Common myeloid progenitor, CD34-positive (primary cell): Measurements from ENCODE around the gene OR2T35.

Source experiments
- CTCF ChIA-PET: fragments of 350-600 bp; sonication (Branson Sonifier 250); formaldehyde crosslinking; loops from one replicate; lab custom pipeline; 2021; ENCODE audit warnings: antibody characterized with exemption; lab: Charles Lee
- POLR2A ChIA-PET: fragments of 350-600 bp; sonication (Branson Sonifier 250); formaldehyde crosslinking; loops from one replicate; lab custom pipeline; 2021; ENCODE audit warnings: antibody characterized with exemption; lab: Charles Lee
- DNase-seq, 3 donors: peaks; one replicate each; pipeline versions ENCODE4 v3.0.0 to v3.0.0-alpha.2; 2013
- H3K27ac ChIP-seq, 2 experiments: 1 replicate in 1 of 2; 2 replicates in 1 of 2; pipeline ENCODE4 v1.7.0; 2013; ENCODE audit warnings: inconsistent platforms in 2 of 2, low read length in 2 of 2, mild to moderate bottlenecking in 2 of 2, low read depth in 1 of 2, moderate library complexity in 1 of 2; ENCODE audit not compliant: severe bottlenecking in 2 of 2, insufficient read depth in 1 of 2, poor library complexity in 1 of 2
- H3K27me3 ChIP-seq, 5 experiments: replicated peaks in 2 of 5; 1 replicate in 3 of 5; 2 replicates in 2 of 5; pipeline versions ENCODE4 v1.6.1 to v1.7.0; 2013; ENCODE audit warnings: low read length in 4 of 5, mild to moderate bottlenecking in 2 of 5, moderate library complexity in 2 of 5, inconsistent platforms in 1 of 5; ENCODE audit not compliant: insufficient read depth in 5 of 5, control insufficient read depth in 4 of 5
- H3K36me3 ChIP-seq, 4 experiments: 1 replicate in 2 of 4; 2 replicates in 2 of 4; pipeline versions ENCODE4 v1.6.1 to v1.7.0; 2013; ENCODE audit warnings: low read length in 3 of 4, control low read depth in 1 of 4, mild to moderate bottlenecking in 1 of 4; ENCODE audit not compliant: control insufficient read depth in 4 of 4, insufficient read depth in 4 of 4
- H3K4me1 ChIP-seq, 4 experiments: 1 replicate in 3 of 4; 2 replicates in 1 of 4; pipeline versions ENCODE4 v1.6.1 to v1.7.1; 2013; ENCODE audit warnings: low read length in 3 of 4, mild to moderate bottlenecking in 3 of 4, control low read depth in 1 of 4, inconsistent platforms in 1 of 4, moderate library complexity in 1 of 4; ENCODE audit not compliant: control insufficient read depth in 4 of 4, insufficient read depth in 4 of 4; ENCODE audit errors: control extremely low read depth in 1 of 4
- H3K4me3 ChIP-seq, 7 experiments: 1 replicate in 4 of 7; 2 replicates in 3 of 7; pipeline versions ENCODE4 v1.5.1 to v1.7.0; 2013; ENCODE audit warnings: mild to moderate bottlenecking in 7 of 7, low read length in 6 of 7, moderate library complexity in 6 of 7, inconsistent platforms in 2 of 7, low read depth in 2 of 7, control low read depth in 1 of 7; ENCODE audit not compliant: insufficient read depth in 4 of 7, control insufficient read depth in 1 of 7; ENCODE audit errors: extremely low read depth in 1 of 7
- H3K9me3 ChIP-seq, 5 experiments: 1 replicate in 4 of 5; 2 replicates in 1 of 5; pipeline versions ENCODE4 v1.6.1 to v1.7.1; 2013; ENCODE audit warnings: low read length in 4 of 5, mild to moderate bottlenecking in 2 of 5, inconsistent platforms in 1 of 5, low read depth in 1 of 5, moderate library complexity in 1 of 5; ENCODE audit not compliant: control insufficient read depth in 4 of 5, insufficient read depth in 2 of 5; ENCODE audit errors: control extremely low read depth in 1 of 5
- WGBS: methylation state at CpG from one replicate; pipeline ENCODE4 v1.1.5; 2013; ENCODE audit not compliant: insufficient coverage; 5-methylcytosine and 5-hydroxymethylcytosine counted together

Gene OR2T35

DNA sequence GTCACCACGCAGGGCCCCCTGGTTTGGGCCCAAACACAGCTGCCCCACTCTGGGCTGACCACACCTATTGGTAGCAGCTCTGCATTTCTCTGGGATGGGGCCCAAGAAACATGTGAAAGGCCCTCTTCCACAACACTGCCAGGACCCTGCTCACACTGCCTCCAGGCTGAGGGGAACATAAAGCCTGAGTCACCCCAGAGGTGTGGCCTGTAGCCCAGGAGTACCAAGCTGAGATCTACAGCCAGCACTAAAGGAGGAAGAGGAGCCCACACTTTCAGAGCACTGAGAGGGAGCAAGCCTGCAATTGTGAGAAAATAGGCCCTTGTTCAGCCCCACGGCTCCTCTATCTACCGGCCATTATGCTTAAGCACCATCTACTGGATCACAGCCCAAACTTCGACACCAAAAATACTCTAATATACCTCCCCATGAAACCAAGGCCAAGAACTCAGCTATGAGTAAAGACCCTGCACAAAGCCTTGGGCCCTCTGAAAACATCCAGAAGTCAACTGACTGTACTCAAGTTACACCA lies 33.1 kb downstream of the OR2T35 start:
- no peak overlapping the region for H3K4me3 ChIP-seq
- CTCF ChIA-PET, result interaction anchor here (1.0 to 3.4 kb wide), 3 partner anchors 9 to 201 kb away, joined by 3 to 10 read pairs (median 10); no protein-coding TSS in a partner anchor
- no peak overlapping the region for H3K27ac ChIP-seq
- POLR2A ChIA-PET, result no interaction called here
- no peaks in the 10 kb centered on the region for H3K27me3 ChIP-seq
- DNase-seq, result peak in 2 of 3 donors; percentile 18 to 41
- no peaks in the 10 kb centered on the region for H3K9me3 ChIP-seq
- no peaks in the 10 kb centered on the region for H3K36me3 ChIP-seq
- H3K4me1 ChIP-seq, result peaks cover 0 to 2% (median 0%) of the 10 kb centered on the region in 4 experiments
- 94% methylated on average over 4 of the region's 4 CpGs for WGBS

GRCh38 chr1:248610301-248610700 lies 34.8 kb downstream of the OR2T35 start:
- WGBS, result 100% methylated on average over 1 of the region's 3 CpGs
- Histone ChIP-seq H3K4me3 (no peak overlapping the region), H3K36me3 (no peaks in the 10 kb centered on the region), H3K27me3 (no peaks in the 10 kb centered on the region), H3K9me3 (no peaks in the 10 kb centered on the region), H3K4me1 (peaks cover 0 to 2% (median 0%) of the 10 kb centered on the region in 4 experiments), H3K27ac (no peak overlapping the region)
- ChIA-PET POLR2A (no interaction called here), CTCF (interaction anchor here (1.2 to 2.3 kb wide), 2 partner anchors 9 to 12 kb away, joined by 5 to 7 read pairs; no protein-coding TSS in a partner anchor)
- DNase-seq, result no peak

- Histone ChIP-seq H3K4me3 (no peak overlapping the region), H3K36me3 (no peaks in the 10 kb centered on the region), H3K27ac (no peak overlapping the region), H3K27me3 (no peaks in the 10 kb centered on the region), H3K9me3 (no peaks in the 10 kb centered on the region), H3K4me1 (peaks cover 0 to 3% (median under 1%) of the 10 kb centered on the region in 4 experiments)
- ChIA-PET POLR2A (no interaction called here), CTCF (no interaction called here)
- DNase-seq, result no peak
- WGBS, result 97% methylated on average over 6 of the region's 8 CpGs
These were observed 45.7 kb downstream of the OR2T35 start for GRCh38 chr1:248599396-248599795.

GRCh38 chr1:248597589-248597988 lies 47.5 kb downstream of the OR2T35 start, which contains the start of gene OR2T10:
Gene OR2T10, minus strand, starts transcription at chr1:248597700. Its CDS starts 3,932 bp downstream, at chr1:248593768.
- WGBS, result 100% methylated on average over 6 of the region's 6 CpGs
- POLR2A ChIA-PET, result no interaction called here

DNA sequence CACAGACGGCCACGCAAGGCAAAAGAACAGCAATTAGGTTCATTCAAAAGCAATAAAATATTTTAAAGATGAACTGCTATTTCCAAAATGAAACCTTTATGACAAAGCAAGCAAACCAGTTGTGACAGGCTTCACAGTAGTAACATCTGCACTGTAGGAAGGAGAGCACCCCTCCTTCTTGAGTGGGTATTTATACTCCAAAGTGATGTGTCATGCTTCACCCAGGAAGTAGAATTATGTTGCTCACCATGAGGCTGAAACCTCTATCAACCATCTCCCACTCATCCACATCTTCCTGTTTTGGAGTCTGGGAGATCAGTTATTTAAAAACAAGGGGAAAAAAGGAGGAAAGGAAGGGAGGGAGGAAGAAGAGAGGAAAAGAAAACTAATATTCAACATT lies 48.5 kb downstream of the OR2T35 start:
- no peaks in the 10 kb centered on the region for H3K9me3 ChIP-seq
- H3K27me3 ChIP-seq, result no peaks in the 10 kb centered on the region
- WGBS, result 85% methylated on average over 2 of the region's 2 CpGs
- peaks cover 0 to 3% (median under 1%) of the 10 kb centered on the region in 4 experiments for H3K4me1 ChIP-seq
- CTCF ChIA-PET, result interaction anchor here (0.7 kb wide), 1 partner anchor 217 kb away, joined by 3 read pairs; no protein-coding TSS in a partner anchor
- no peak overlapping the region for H3K27ac ChIP-seq
- POLR2A ChIA-PET, result no interaction called here
- no peak overlapping the region for H3K4me3 ChIP-seq
- DNase-seq, result peak in 1 of 3 donors; percentile 10
- H3K36me3 ChIP-seq, result no peaks in the 10 kb centered on the region

More at GRCh38 chr1:248597589-248597988, 47.5 kb downstream of the OR2T35 start, which contains the start of gene OR2T10:
- Histone ChIP-seq H3K4me3 (no peak within 1 kb of the TSS), H3K27me3 (no peaks in the 10 kb centered on the region), H3K4me1 (peaks cover 0 to 3% (median under 1%) of the 10 kb centered on the region in 4 experiments), H3K27ac (no peak within 1 kb of the TSS), H3K36me3 (no peaks in the 10 kb centered on the region), H3K9me3 (no peaks in the 10 kb centered on the region)
- no peak for DNase-seq
- CTCF ChIA-PET, result no interaction called here

- ChIA-PET CTCF (no interaction called here), POLR2A (no interaction called here)
- 100% methylated on average over 4 of the region's 5 CpGs for WGBS
- no peaks in the 10 kb centered on the region for H3K27me3 ChIP-seq
- no peak overlapping the region for H3K4me3 ChIP-seq
- no peaks in the 10 kb centered on the region for H3K9me3 ChIP-seq
- peaks cover 0 to 3% (median 0%) of the 10 kb centered on the region in 4 experiments for H3K4me1 ChIP-seq
- H3K36me3 ChIP-seq, result no peaks in the 10 kb centered on the region
- no peak for DNase-seq
- H3K27ac ChIP-seq, result no peak overlapping the region
These were observed 51.9 kb downstream of the OR2T35 start for GRCh38 chr1:248593226-248593625.

DNA sequence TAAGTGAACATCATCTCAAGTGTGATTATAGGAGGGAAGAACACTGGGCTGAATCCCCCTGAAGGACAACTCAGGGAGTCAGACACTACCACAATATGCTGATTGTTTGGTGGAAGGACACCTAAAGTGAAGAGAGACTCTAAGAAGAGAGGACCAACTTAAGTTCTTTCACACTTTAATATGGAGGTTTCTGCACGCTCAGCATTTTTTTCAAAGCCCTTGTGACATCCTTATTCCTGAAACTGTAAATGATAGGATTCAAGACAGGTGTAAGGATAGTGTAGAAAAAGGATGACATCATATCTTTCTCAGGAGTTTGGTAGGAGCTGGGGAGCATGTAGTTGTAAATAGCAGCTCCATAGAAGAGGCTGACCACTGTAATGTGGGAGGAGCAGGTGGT lies 52.4 kb downstream of the OR2T35 start:
- no CpG with 5 or more reads among the region's 1 CpG for WGBS

More for the DNA sequence above, 52.4 kb downstream of the OR2T35 start:
- ChIA-PET CTCF (no interaction called here), POLR2A (no interaction called here)
- no peak for DNase-seq
- no peaks in the 10 kb centered on the region for H3K27me3 ChIP-seq
- H3K4me3 ChIP-seq, result no peak overlapping the region
- no peak overlapping the region for H3K27ac ChIP-seq
- no peaks in the 10 kb centered on the region for H3K36me3 ChIP-seq
- no peaks in the 10 kb centered on the region for H3K9me3 ChIP-seq
- peaks cover 0 to 3% (median 0%) of the 10 kb centered on the region in 4 experiments for H3K4me1 ChIP-seq
